ENCODE results near the gene LNP1.

GRCh38 chr3:100489118-100489517, 87.8 kb downstream of the LNP1 start:
- TF ChIP-seq CTCF (IDR thresholded peaks at IDR 0.05; ENCODE audit: low read depth, low read length, missing input control): no peak
- no peak for TF ChIP-seq ZBTB33 (IDR thresholded peaks at IDR 0.05)
- no peak for TF ChIP-seq TAF1 (conservative IDR thresholded peaks at IDR 0.05)
- TF ChIP-seq GABPA (IDR thresholded peaks at IDR 0.05 in 1 of 2, conservative IDR thresholded peaks at IDR 0.05 in 1 of 2): no peak
- no peak for TF ChIP-seq YY1 (IDR thresholded peaks at IDR 0.05)
- no peak for TF ChIP-seq ATF3 (IDR thresholded peaks at IDR 0.05)
- TF ChIP-seq JUND (IDR thresholded peaks at IDR 0.05): no peak
- no peak for TF ChIP-seq FOXA1 (IDR thresholded peaks at IDR 0.05)
- TF ChIP-seq RAD21 (IDR thresholded peaks at IDR 0.05): no peak
- TF ChIP-seq, protein P1, sequence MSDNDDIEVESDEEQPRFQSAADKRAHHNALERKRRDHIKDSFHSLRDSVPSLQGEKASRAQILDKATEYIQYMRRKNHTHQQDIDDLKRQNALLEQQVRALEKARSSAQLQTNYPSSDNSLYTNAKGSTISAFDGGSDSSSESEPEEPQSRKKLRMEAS (IDR thresholded peaks at IDR 0.05): no peak
- no peak for TF ChIP-seq RXRA (IDR thresholded peaks at IDR 0.05)
- TF ChIP-seq EGR1 (IDR thresholded peaks at IDR 0.05; ENCODE audit: low read depth in 2 of 2): no peak
